Choroid plexus epithelial cell (primary cell): Measurements from ENCODE around the gene CTSA.
A peak's percentile ranks its signal among the peaks of the same experiment; 100 is the strongest.

Experiments
- DNase-seq: peaks from one replicate; pipeline ENCODE4 v3.0.0-alpha.2; 2010; ENCODE audit warnings: low read depth
- H3K4me3 ChIP-seq: 2 replicates; pipeline ENCODE4 v1.5.1; 2011; ENCODE audit warnings: low read depth, mild to moderate bottlenecking, control low read depth, low read length, moderate library complexity
- CTCF ChIP-seq: conservative IDR thresholded peaks from 2 replicates; pipeline ENCODE4 v1.5.1; 2011; ENCODE audit warnings: low read depth, mild to moderate bottlenecking, control low read depth, inconsistent platforms, low read length, moderate library complexity

CTSA gene

GRCh38 chr20:45880988-45881788 lies 9.9 kb upstream of the CTSA start, which contains the start of gene ZSWIM1:
ZSWIM1 (plus strand) TSS chr20:45881227; CDS start chr20:45882593, 1,366 bp downstream.
- no peak for TF ChIP-seq CTCF
- DNase-seq, result peak; percentile 100
- peak within 1 kb of the TSS; percentile 95 for H3K4me3 ChIP-seq

GRCh38 chr20:45882469-45883099 lies 8.6 kb upstream of the CTSA start:
- no peak for DNase-seq
- TF ChIP-seq CTCF, result no peak
- no peak overlapping the region for H3K4me3 ChIP-seq

GRCh38 chr20:45883100-45883469 lies 8.1 kb upstream of the CTSA start:
- TF ChIP-seq CTCF, result no peak
- no peak overlapping the region for H3K4me3 ChIP-seq
- no peak for DNase-seq

- TF ChIP-seq CTCF, result no peak
- no peak for DNase-seq
- H3K4me3 ChIP-seq, result no peak overlapping the region
Measured at GRCh38 chr20:45886590-45887345, 4.4 kb upstream of the CTSA start.

- no peak for DNase-seq
- no peak within 1 kb of the TSS for H3K4me3 ChIP-seq
- no peak for TF ChIP-seq CTCF
Measured at GRCh38 chr20:45887346-45887715, 3.8 kb upstream of the CTSA start, which contains the start of gene SPATA25. SPATA25 (minus strand) TSS chr20:45887622; CDS start chr20:45887590, 32 bp downstream.

GRCh38 chr20:45888681-45889080 lies 2.5 kb upstream of the CTSA start:
- H3K4me3 ChIP-seq, result no peak overlapping the region
- DNase-seq, result no peak
- TF ChIP-seq CTCF, result no peak
